HG03571 (cell line): ENCODE data around the gene PRC1.

ENCODE experiments used
- ATAC-seq: cut with Tn5 transposase; IDR thresholded peaks from one replicate; pipeline ENCODE4 v1.9.1; 2021; ENCODE audit not compliant: unreplicated experiment

The PRC1 gene

DNA sequence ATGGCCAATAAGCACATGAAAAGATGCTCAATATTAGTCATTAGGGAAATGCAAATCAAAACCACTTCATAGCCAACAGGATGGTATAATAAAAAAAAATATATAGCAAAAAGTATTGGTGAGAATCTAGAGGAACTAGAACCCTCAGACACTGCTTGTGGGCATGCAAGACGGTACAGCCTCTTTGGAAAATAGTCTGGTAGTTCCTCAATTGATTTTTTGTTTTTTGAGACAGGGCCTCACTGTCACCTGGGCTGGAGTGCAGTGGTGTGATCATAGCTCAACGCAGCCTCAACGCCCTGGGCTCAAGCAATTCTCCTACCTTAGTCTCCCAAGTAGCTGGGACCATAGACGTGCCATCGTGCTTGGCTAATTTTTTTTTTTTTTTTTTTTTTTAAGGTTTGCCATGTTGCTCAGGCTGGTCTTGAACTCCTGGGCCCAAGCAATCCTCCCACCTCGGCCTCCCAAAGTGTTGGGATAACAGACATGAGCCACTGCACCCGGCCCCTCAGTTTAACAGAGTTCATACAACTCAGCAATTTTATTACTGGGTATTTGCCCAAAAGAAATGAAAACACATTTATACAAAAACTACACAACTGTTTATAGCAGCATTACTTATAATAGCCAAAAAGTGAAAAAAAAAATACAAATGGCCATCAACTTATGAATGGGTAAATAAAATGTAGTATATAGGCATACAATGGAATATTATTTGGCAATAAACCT is 5.1 kb downstream of the PRC1 start:
- no peak for ATAC-seq

- ATAC-seq, result no peak
Measured at GRCh38 chr15:90988296-90988695, 6.0 kb downstream of the PRC1 start.

GRCh38 chr15:90987561-90988141 is 6.7 kb downstream of the PRC1 start:
- no peak for ATAC-seq

- ATAC-seq, result no peak
Measured at GRCh38 chr15:90986790-90987507, 7.4 kb downstream of the PRC1 start.

DNA sequence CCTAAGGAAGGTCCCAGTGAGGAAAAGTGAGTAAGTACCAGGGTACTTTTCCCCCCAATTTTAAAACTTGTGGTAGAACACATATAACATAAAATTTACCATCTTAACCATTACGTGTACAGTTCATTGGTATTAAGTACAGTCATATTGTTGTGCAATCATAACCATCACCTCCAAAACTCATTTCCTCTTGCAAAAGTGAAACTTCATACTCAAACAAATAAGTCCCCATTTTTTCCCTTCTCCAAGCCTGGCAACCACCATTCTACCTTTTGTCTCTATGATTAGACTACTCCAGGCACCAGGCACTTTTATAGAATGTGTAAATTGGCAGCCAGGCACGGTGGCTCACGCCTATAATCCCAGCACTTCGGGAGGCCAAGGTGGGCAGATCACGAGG is 12.2 kb downstream of the PRC1 start:
- ATAC-seq, result no peak

DNA sequence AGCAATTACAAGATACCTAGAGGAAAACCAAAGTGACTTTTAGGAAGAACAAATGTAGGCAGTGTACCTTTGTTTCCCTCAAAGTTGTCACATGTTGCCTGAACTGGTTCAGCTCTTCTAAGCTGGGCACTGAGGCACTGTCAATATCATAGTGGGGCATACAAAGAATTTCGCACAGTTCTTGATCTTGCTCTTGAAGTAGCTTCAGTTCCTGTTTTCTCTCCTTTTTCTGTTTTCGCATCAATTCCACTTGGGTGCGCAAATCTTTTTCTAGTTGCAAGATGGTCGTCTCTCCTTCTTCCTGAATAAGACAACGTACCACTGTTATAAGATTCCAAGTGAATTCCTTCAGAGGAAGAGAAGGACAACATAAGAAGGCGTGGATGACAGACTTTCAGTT is 12.7 kb downstream of the PRC1 start:
- peak; percentile 58 for ATAC-seq

DNA sequence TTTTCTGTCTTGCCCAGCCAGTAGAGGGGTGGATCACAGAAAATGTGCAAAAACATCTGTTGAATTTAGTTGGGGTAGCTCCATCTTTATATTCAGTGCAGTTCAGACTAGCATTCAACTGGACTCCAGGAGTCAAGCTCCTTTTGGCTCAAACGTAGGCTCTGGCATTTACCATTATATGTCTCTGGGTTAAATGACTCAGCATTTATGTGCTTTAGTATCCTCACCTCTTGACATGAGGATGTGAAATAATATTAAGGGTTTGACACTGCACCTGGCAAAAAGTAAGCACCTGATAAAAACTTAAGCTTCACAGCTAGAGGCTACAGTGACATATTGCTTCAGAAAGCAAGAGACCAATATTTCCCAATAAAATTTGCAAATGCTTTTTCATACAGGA is 14.8 kb downstream of the PRC1 start:
- ATAC-seq, result no peak

GRCh38 chr15:90974216-90974615 is 20.1 kb downstream of the PRC1 start:
- ATAC-seq, result no peak

DNA sequence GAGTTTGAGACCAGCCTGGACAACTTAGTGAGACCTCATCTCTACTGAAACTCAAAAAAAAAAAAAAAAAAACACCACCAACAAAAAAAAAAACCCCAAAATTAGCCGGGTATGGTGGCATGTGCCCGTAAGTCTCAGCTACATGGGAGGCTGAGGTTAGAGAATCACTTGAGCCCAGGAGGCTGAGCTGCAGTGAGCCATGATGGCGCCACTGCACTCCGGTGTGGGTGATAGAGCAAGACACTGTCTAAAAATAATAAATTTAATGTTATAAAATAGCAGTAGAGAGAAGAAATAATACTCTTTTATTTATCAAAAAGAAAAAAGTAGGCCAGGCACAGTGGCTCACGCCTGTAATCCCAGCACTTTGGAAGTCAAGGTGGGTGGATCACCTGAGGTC is 22.2 kb downstream of the PRC1 start:
- ATAC-seq, result no peak

- ATAC-seq, result no peak
Measured at GRCh38 chr15:90970274-90970673, 24.1 kb downstream of the PRC1 start.

GRCh38 chr15:90968434-90968833 is 25.9 kb downstream of the PRC1 start:
- ATAC-seq, result no peak

DNA sequence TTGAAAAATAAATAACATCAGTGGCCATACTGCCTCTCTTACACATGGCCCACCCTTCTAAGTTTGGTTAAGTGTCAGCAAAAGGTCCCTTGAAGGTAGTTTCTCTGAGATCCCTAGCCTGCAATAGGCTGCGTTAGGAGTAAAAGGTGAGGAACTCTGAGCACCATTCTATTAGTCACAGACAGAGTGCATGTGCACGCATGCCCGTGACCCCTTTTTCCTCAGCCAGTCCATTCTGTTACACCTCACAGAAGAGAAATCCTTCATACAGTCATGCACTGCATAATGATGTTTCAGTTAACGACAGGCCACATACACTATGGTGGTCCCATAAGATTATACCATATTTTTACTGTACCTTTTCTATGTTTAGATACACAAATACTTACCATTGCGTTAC is 27.1 kb downstream of the PRC1 start:
- no peak for ATAC-seq

- ATAC-seq, result no peak
Measured at GRCh38 chr15:90966262-90966661, 28.1 kb downstream of the PRC1 start.

DNA sequence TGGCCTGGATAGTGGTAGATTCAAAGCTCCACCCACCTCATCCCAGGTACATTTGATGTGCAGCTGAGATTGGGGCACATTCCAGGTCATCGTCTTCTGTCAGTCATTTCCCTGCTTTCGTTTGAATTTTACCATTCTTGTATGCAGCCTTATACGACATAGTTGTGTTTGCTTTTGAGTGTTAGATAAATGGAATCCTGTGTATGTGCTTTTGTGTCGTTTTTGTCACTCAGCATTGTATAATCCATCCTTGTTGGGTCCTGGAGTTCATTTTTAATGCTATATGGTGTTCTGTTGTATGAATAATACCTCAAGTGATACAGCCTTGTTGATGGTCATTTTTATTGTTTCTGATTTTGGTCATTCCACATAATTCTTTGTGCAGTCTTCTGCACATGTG is 32.3 kb downstream of the PRC1 start:
- no peak for ATAC-seq

- ATAC-seq, result no peak
Measured at GRCh38 chr15:90960298-90961091, 33.8 kb downstream of the PRC1 start.

DNA sequence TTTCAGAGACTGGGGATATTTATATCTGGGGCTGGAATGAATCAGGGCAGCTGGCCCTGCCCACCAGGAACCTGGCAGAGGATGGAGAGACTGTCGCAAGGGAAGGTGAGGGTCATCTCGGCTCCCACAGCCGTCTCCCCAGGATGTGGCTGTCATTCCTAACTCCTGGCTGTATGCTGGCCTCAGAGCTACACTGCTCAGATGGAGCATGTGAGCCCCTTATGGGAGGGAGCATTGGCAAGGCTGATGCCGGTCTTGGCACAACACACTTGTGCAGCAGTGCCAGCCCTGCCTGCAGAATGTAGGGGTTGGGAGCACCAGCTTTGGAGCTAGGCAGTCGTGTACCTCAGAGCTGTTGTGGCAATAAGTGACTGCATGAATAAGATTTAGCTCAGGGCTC is 34.4 kb downstream of the PRC1 start:
- no peak for ATAC-seq

GRCh38 chr15:90959028-90959595 is 35.2 kb downstream of the PRC1 start:
- no peak for ATAC-seq

DNA sequence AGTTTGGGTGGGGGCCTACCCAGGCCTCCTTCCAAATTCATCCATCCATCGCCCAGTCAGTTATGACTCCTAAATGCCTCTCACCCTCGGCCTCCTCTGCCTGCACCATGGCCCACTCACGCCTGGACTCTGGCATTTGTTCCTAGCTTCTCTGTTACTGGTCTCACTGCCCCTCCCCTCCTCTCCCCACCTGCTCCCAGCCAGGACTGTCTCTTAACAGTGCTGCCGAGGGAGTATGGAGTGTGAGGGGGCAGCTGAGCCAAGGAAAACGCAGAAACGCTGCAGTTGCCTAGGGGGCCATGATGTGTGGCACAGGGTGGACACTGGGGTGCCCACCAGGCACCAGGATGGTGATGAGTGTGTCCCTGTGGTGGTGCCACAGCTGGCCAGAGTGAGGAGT is 36.5 kb downstream of the PRC1 start:
- no peak for ATAC-seq

- ATAC-seq, result no peak
Measured at GRCh38 chr15:90957031-90957790, 37.1 kb downstream of the PRC1 start.

- peak; percentile 30 for ATAC-seq
Measured at GRCh38 chr15:90956274-90957030, 37.9 kb downstream of the PRC1 start.
